Activated CD4-positive, alpha-beta T cell treated with anti-CD3 and anti-CD28 coated beads, Interleukin-2, amount 50 U/mL, for 1 hour (primary cell): Measurements from ENCODE around the gene C10orf67.
A peak's percentile ranks its signal among the peaks of the same experiment; 100 is the strongest.
"Not testable (repeated sequence)": the region's sequence is repeated elsewhere in the genome, so short reads cannot be mapped to it uniquely, and the experiment has no call there.

Source experiments
- DNase-seq: peaks from one replicate; pipeline ENCODE4 v3.0.0-alpha.2; 2020

Gene C10orf67

DNA sequence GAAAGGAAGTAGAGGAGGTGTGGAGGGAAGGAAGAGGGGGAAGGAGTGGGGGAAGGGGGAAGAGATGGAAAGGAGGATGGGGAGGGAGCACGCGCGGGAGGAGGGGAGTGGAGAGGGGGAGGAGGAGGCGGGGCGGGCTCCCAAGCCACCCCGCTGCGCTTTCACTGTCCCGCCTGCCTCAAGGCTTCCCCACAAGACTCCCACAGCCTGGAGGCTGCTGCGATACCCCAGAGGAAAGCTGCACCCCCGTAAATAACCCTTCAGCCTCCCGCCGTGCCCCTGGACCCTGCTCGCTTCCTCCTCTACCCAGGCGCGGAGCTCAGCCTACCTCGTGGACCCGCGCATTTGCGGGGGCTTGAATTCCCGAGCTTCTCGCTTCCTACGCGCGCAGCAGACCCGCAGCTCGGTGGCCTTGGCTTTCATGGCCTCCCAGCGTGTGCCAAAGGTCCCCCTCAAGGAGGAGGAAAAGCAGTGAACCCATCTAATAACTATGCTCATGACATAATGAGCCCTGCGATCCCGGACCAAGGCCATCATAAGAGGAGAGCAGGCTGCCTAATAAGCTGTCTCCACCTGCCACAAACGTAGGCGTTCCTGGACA lies at the start of gene C10orf67:
C10orf67 (minus strand) TSS at position 557 of the 601 bp plus-strand sequence; CDS start at position 534, 23 bp downstream.
- no peak for DNase-seq

DNA sequence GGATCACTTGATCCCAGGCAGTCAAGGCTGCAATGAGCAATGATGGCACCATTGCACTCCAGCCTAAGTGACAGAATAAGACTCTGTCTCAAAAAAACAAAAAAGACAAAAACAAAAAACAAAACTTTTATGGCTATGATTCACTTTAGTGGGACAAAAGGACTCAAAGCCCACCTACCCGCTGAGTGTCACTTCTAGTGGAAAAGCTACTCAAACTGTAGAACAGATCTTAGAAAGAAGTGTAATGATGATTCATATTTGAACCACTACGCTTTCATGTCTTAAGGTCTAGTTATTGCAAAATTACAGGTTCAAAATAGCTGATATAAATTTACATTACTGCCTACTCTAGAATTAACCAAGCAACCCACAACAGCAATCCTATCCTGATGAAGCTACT lies 47.2 kb upstream of the C10orf67 start:
- DNase-seq: no peak

DNA sequence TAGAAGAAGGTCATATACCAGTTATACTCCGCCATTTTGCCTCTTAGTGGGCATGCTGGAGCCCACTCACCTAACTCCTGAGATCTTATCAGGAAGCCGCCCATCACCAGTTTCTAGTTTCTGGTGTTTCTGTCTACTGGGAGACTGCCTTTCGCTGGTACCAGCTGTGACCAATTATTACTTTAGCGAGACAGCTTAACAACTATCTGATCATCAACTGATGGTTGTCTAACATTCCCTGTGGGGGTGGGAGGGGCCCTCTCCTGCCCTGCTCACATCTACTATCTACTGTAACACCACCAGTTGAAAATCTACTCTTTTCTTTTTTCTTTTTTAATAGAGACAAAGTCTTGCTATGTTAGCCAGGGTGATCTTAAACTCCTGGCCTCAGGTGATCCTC lies 46.2 kb upstream of the C10orf67 start:
- DNase-seq: no peak

DNA sequence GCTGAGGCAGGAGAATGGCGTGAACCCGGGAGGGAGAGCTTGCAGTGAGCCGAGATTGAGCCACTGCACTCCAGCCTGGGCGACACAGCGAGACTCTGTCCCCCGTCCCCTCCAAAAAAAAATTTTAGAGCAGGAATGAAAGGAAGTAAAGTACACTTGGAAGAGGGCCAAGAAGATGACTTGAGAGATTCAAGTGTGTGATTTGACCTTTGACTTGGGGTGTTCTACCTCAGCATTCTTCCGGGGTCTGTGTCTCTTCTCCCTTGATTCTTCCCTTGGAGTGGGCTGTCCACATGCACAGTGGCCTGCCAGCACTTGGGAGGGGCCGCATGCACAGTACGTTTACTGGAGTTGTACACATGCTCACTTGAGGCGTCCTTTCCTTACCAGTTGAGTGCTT lies 45.8 kb upstream of the C10orf67 start:
- DNase-seq: not testable (repeated sequence)

- DNase-seq: not testable (repeated sequence)
Measured at GRCh38 chr10:23387516-23387915, 42.9 kb upstream of the C10orf67 start.

DNA sequence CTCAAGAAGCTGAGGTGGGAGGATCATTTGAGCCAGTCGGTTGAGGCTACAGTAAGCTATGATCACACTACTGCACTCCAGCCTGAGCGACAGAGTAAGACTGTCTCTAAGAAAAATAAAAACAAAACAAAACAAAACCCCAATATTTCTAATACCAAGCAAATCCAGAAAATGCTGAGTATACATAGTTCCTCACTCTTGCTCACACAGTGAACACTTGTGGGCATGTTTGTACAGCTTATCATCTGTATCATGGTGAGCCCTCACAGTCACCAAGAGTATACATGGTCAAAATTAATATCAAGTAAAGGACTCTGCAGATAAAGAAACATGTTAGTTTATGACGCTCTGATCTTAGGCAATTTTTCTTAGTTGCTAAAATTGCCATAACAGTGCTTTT lies 41.5 kb upstream of the C10orf67 start:
- DNase-seq: no peak

DNA sequence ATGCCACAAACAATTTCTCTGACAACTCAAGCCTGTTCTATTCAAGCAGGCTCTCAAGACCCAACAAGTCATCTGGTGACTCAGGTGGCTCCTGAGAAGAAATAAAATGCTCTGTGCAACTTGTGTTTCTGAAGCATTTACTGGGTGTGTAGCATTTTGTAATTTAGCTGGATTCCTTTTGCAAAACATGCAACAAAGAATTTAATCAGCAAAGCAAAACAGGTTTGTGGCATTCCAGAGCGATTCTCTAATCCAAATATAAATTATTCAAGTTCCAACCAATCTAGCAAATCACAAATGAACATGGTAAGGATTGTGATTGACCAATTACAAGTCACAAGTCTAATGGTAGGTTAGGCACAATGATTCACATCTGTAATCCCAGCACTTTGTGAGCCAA lies 39.8 kb upstream of the C10orf67 start:
- no peak for DNase-seq

DNA sequence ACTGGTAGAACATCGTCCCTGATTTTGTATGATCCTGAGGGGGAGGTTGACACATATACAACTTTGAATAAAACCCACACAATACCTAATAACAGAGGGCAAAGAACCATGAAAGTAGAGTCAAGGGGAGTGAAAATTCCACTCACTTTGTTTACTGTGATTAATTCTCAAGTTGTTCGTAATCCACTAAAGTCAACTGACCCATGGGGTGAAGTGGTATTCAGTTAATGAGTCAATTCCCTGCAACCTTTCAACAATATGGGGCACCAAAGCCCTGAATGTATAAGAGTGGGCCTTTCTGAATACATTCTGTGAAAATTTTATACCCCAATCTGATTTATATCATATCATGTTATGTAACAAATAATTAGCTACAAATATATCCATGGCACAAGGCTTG lies 39.0 kb upstream of the C10orf67 start:
- no peak for DNase-seq

GRCh38 chr10:23381298-23382040 lies 36.9 kb upstream of the C10orf67 start:
- DNase-seq: no peak

- DNase-seq: no peak
Measured at GRCh38 chr10:23379686-23380085, 35.1 kb upstream of the C10orf67 start.

- DNase-seq: no peak
Measured at GRCh38 chr10:23376229-23376655, 31.6 kb upstream of the C10orf67 start.

DNA sequence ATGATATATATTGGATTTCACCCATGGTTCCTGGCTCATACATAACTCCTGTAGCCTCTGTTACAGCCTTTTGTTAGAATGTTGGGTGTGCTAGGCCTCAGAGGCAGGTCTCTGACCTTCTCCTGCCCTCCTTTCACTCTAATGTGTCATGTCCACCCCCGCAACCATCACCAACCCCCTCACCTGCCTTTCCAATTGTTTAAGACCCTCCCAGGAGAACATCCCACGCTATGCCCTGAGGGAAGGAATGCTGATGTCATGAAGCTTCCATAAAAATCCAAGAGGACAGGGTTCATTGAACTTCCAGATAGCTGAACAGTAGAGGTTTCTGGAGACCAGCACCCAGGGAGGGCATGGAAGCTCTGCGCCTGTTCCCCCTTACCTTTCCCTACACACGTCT lies 30.8 kb upstream of the C10orf67 start:
- DNase-seq: no peak

DNA sequence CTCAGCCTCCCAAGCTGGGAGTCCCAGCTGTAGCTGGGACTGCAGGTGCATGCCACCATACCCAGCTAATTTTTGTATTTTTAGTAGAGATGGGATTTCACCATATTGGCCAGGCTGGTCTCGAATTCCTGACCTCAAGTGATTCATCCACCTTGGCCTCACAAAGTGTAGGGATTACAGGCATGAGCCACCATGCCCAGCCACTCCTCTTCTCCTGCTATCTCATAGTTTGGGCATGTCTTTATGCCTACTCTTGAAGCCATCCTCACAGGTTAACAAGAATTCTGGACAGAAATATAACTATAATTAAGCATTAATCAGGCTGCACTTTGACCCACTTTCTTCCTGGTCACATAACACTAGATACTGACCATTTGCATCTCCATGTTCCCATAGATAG lies 28.6 kb upstream of the C10orf67 start:
- no peak for DNase-seq

GRCh38 chr10:23371073-23371472 lies 26.5 kb upstream of the C10orf67 start:
- no peak for DNase-seq

DNA sequence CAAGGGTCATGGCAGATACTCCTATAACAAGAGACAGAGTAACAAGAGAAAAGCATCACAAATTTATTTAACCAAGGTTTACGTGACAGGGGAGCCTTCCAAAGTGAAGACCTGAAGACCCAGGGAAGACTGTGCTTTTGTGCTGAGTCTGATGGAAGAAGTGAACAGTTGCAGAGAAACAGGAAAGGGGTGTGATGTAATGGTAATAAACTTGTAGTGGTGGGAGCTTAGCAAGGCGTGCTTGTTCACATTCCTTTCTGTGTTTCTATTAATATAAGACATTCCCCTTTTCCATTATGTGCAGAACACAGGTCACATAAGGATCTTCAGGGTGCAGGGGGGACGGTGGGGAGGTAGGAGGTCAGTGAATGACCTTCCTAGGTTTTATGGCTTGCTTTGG lies 25.5 kb upstream of the C10orf67 start:
- DNase-seq: no peak

DNA sequence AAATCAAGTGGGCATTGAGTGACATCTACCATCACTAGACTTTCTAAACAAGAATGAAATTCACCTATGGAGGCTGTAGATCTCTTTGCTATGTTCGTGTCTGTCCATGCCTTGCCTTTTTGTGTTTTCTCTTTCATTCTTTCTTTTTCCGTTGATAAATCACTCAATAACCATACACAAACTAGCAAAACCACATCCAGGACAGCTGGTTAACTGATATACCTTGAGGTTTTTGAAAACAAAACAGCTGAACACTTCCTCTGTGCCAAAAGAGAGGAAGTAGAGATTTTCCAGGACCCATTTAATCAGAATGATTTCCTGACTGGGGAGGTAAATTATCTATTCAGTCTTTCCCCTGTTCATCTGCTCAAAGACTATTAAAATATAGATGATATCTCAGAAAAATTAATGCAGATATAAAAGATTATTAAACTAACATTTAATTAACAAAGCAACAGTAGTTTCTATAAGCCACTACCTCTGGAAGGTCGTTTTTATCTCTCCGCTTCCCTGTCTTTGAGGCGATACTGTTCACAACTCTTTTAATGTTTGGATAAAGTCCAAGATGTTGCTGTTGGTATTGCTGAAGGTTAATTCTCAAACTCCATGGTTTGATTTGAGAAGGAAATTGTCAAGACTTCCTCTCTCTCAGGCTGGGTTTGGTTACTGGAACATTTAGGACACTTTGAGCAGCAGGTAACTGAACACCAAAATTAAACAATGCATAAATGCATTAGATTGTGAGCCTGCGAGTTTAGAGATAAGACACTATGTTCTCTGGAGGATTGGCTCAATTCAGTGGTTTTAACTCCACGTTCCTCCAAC lies 24.4 kb upstream of the C10orf67 start:
- no peak for DNase-seq

GRCh38 chr10:23367896-23368595 lies 23.4 kb upstream of the C10orf67 start:
- no peak for DNase-seq

- not testable (repeated sequence) for DNase-seq
Measured at GRCh38 chr10:23365417-23366030, 20.9 kb upstream of the C10orf67 start.

DNA sequence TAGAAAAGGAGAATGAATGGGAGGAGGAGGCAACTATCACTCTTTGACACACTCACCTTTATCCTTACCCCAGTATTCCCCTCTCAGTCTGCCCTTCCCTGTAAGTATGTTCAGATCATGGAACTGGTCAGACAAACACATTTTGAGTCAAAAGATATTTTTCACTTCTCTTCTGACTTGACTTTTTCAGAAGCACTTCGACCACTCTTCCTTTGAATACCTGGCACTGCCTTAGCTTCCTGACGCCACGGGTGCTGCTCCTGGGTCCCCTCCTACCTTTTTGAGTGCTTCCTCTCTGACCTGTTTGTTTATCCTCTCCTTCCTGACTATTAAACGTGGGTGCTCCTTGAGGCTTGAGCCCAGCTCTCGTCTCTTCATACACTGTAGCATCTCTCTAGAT lies 19.8 kb upstream of the C10orf67 start:
- no peak for DNase-seq

DNA sequence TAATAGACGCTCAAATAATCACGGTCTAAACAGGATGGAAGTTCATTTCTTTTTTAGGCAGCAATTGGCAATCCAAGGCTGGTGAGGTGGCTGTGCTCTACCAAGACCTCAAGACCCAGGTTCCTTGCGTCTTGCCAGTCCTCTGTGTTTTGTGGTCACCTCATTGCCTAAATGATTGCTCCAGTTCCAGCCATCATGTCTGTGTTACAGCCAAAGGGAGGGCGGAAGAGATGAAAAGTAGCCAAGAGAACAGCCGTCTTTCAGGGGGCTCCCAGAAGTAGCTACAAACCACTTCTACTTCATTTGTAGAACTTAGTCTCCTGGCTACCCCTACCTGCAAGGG lies 19.2 kb upstream of the C10orf67 start:
- no peak for DNase-seq

DNA sequence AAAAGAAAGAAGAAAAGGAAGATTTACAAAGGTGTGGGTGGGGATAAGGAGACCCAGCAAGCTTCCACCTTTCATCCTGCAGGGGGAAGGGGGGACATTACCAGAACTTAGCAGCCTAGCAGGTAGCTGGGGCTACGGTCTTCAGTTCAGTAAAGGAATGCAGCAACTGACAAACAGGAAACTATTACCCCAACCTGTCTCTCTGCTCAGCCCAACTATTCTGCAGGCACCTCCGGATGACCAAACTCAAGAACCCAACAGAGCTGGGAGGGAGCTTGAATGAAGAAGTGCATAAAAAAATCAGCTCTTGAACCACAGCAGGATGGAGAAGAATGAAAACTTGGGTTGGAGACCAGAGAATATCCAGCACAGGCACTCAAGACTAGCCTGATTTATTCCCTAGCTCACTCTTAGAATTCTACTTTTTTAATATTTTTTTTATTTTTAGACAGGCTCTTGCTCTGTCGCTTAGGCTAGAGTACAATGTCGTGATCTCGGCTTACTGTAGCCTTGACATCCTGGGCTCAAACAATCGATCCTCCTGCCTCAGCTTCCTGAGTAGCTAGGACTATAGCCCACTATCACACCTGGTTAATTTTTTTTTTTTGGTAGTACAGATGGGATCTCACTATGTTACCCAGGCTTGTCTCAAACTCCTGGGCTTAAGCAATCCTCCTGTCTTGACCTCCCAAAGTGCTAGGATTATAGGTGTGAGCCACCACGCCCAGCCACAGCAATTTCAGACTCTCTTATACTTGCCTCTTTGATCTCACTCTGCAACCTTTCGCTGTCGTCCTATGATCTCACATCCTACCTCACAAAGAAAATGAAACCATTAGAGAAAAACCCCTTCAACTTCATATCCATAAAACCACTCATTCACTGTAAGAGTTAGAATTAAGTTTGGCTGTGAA lies 18.5 kb upstream of the C10orf67 start:
- DNase-seq: peak; percentile 22
